GM18520 (cell line): ENCODE results near the gene CPA3.

ENCODE experiments used
- ATAC-seq: cut with Tn5 transposase; IDR thresholded peaks from one replicate; pipeline ENCODE4 v1.9.1; 2021; ENCODE audit not compliant: unreplicated experiment

CPA3 gene

GRCh38 chr3:148856384-148856783 is 8.7 kb upstream of the CPA3 start:
- ATAC-seq: no peak

- ATAC-seq: no peak
Observed at GRCh38 chr3:148857316-148857715, 7.8 kb upstream of the CPA3 start.

- ATAC-seq: peak; percentile 83
Observed at GRCh38 chr3:148861277-148861869, 3.7 kb upstream of the CPA3 start.

- no peak for ATAC-seq
Observed at GRCh38 chr3:148863297-148863696, 1.8 kb upstream of the CPA3 start.

- ATAC-seq: no peak
Observed at GRCh38 chr3:148863814-148864213, 1.3 kb upstream of the CPA3 start.

- no peak for ATAC-seq
Observed at GRCh38 chr3:148866261-148866660, 1.2 kb downstream of the CPA3 start.

- no peak for ATAC-seq
Observed at GRCh38 chr3:148873270-148873927, 8.3 kb downstream of the CPA3 start.

GRCh38 chr3:148873977-148874376 is 8.9 kb downstream of the CPA3 start:
- no peak for ATAC-seq

- no peak for ATAC-seq
Observed at GRCh38 chr3:148878095-148878494, 13.0 kb downstream of the CPA3 start.

- no peak for ATAC-seq
Observed at GRCh38 chr3:148879256-148879655, 14.2 kb downstream of the CPA3 start.

GRCh38 chr3:148880681-148881080 is 15.6 kb downstream of the CPA3 start:
- ATAC-seq: no peak

GRCh38 chr3:148881286-148881685 is 16.2 kb downstream of the CPA3 start:
- ATAC-seq: no peak

- no peak for ATAC-seq
Observed at GRCh38 chr3:148882288-148882687, 17.2 kb downstream of the CPA3 start.

GRCh38 chr3:148883163-148883562 is 18.1 kb downstream of the CPA3 start:
- ATAC-seq: no peak

- ATAC-seq: no peak
Observed at GRCh38 chr3:148884261-148884660, 19.2 kb downstream of the CPA3 start.

GRCh38 chr3:148889828-148890227 is 24.7 kb downstream of the CPA3 start:
- ATAC-seq: no peak

- ATAC-seq: no peak
Observed at GRCh38 chr3:148896062-148896461, 31.0 kb downstream of the CPA3 start.

- ATAC-seq: no peak
Observed at GRCh38 chr3:148901987-148902791, 37.1 kb downstream of the CPA3 start.

GRCh38 chr3:148903022-148903442 is 37.9 kb downstream of the CPA3 start:
- no peak for ATAC-seq

- ATAC-seq: no peak
Observed at GRCh38 chr3:148903941-148904340, 38.8 kb downstream of the CPA3 start.

GRCh38 chr3:148906667-148907066 is 41.6 kb downstream of the CPA3 start:
- ATAC-seq: no peak

- no peak for ATAC-seq
Observed at GRCh38 chr3:148911173-148911572, 46.1 kb downstream of the CPA3 start.
